GM12878 (cell line): Measurements from ENCODE around the gene AIG1.

Experiments
- CBFB ChIP-seq: IDR thresholded peaks from 2 replicates; pipeline ENCODE4 v1.6.1; 2016; ENCODE audit warnings: antibody characterized with exemption, low read depth
- CREB1 ChIP-seq: IDR thresholded peaks from 2 replicates; pipeline ENCODE4 v1.6.1; 2012; ENCODE audit warnings: low read depth, mild to moderate bottlenecking, inconsistent platforms
- CTCF ChIP-seq, 3 experiments: IDR thresholded peaks in 2 of 3; conservative IDR thresholded peaks in 1 of 3; 2 replicates each; pipeline ENCODE4 v1.5.1; 2011; ENCODE audit warnings: low read depth in 3 of 3, low read length in 3 of 3, mild to moderate bottlenecking in 3 of 3, control low read depth in 2 of 3, moderate library complexity in 2 of 3, inconsistent platforms in 1 of 3, mixed read lengths in 1 of 3; ENCODE audit not compliant: control insufficient read depth in 2 of 3, insufficient read depth in 1 of 3; ENCODE audit errors: extremely low read depth in 1 of 3
- JUNB ChIP-seq: IDR thresholded peaks from 2 replicates; pipeline ENCODE4 v1.6.1; 2016; ENCODE audit warnings: antibody characterized with exemption, mild to moderate bottlenecking
- POLR2A ChIP-seq: IDR thresholded peaks from 2 replicates; pipeline ENCODE4 v1.6.1; 2011; ENCODE audit warnings: low read depth, mild to moderate bottlenecking, low read length
- POLR2AphosphoS5 ChIP-seq: IDR thresholded peaks from 2 replicates; pipeline ENCODE4 v1.6.1; 2011; ENCODE audit warnings: mild to moderate bottlenecking, low read length, inconsistent platforms
- ZNF592 ChIP-seq: fragments of 450-650 bp; IDR thresholded peaks from 2 replicates; pipeline ENCODE4 v1.6.1; 2017; ENCODE audit warnings: mild to moderate bottlenecking, moderate library complexity
- ZNF687 ChIP-seq: fragments of 450-650 bp; IDR thresholded peaks from 2 replicates; pipeline ENCODE4 v1.6.1; 2017; ENCODE audit warnings: mild to moderate bottlenecking, moderate library complexity

- TF ChIP-seq CTCF (IDR thresholded peaks at IDR 0.05 in 2 of 3, conservative IDR thresholded peaks at IDR 0.05 in 1 of 3; ENCODE audit: control insufficient read depth in 2 of 3, extremely low read depth in 1 of 3, insufficient read depth in 1 of 3, low read depth in 3 of 3, low read length in 3 of 3) (no peak), POLR2AphosphoS5 (no peak), CBFB (no peak), ZNF592 (no peak), POLR2A (no peak), ZNF687 (no peak), CREB1 (no peak), JUNB (no peak)
Measured at GRCh38 chr6:143271024-143271423, 210.3 kb downstream of the AIG1 start.
